ENCODE measurements around the gene PRR30.

GRCh38 chr2:27152102-27152795, 13.0 kb upstream of the PRR30 start:
- no peak for TF ChIP-seq POLR2A (IDR thresholded peaks at IDR 0.05)
- TF ChIP-seq CTCF (IDR thresholded peaks at IDR 0.05), result no peak

Measured in thyroid gland (tissue), 4 donors.